RPMI8226 (cell line): ENCODE results near the gene OTOF.

Experiments used
- DNase-seq: peaks from one replicate; pipeline ENCODE4 v3.0.0-alpha.2; 2015

The OTOF gene

GRCh38 chr2:26495705-26496297 lies 17.9 kb upstream of the OTOF start:
- no peak for DNase-seq

GRCh38 chr2:26494891-26495290 lies 17.0 kb upstream of the OTOF start:
- DNase-seq: no peak

GRCh38 chr2:26494199-26494598 lies 16.3 kb upstream of the OTOF start:
- no peak for DNase-seq

- no peak for DNase-seq
Measured at GRCh38 chr2:26493566-26493965, 15.6 kb upstream of the OTOF start.

- no peak for DNase-seq
Measured at GRCh38 chr2:26492749-26493515, 15.0 kb upstream of the OTOF start.

GRCh38 chr2:26491563-26492167 lies 13.7 kb upstream of the OTOF start:
- no peak for DNase-seq

GRCh38 chr2:26489213-26489850 lies 11.4 kb upstream of the OTOF start:
- DNase-seq: no peak

GRCh38 chr2:26488463-26489212 lies 10.7 kb upstream of the OTOF start:
- DNase-seq: no peak

- DNase-seq: no peak
Measured at GRCh38 chr2:26487192-26487591, 9.3 kb upstream of the OTOF start.

GRCh38 chr2:26486789-26487188 lies 8.9 kb upstream of the OTOF start:
- DNase-seq: no peak

GRCh38 chr2:26485725-26486418 lies 7.9 kb upstream of the OTOF start:
- no peak for DNase-seq

- no peak for DNase-seq
Measured at GRCh38 chr2:26485099-26485498, 7.2 kb upstream of the OTOF start.

GRCh38 chr2:26484579-26484978 lies 6.7 kb upstream of the OTOF start:
- DNase-seq: no peak

GRCh38 chr2:26483957-26484565 lies 6.1 kb upstream of the OTOF start:
- no peak for DNase-seq

GRCh38 chr2:26483516-26483915 lies 5.6 kb upstream of the OTOF start:
- no peak for DNase-seq

- DNase-seq: no peak
Measured at GRCh38 chr2:26483027-26483326, 5.1 kb upstream of the OTOF start.

GRCh38 chr2:26482211-26483026 lies 4.5 kb upstream of the OTOF start:
- DNase-seq: no peak

GRCh38 chr2:26481706-26482105 lies 3.8 kb upstream of the OTOF start:
- DNase-seq: no peak

- no peak for DNase-seq
Measured at GRCh38 chr2:26480566-26481423, 2.9 kb upstream of the OTOF start.
